Inflammatory macrophage (primary cell): ENCODE data around the gene AUTS2.

ENCODE experiments used
- DNase-seq, 2 donors: peaks; one replicate each; pipeline ENCODE4 v3.0.0-alpha.2; 2020 to 2022

Gene AUTS2

DNA sequence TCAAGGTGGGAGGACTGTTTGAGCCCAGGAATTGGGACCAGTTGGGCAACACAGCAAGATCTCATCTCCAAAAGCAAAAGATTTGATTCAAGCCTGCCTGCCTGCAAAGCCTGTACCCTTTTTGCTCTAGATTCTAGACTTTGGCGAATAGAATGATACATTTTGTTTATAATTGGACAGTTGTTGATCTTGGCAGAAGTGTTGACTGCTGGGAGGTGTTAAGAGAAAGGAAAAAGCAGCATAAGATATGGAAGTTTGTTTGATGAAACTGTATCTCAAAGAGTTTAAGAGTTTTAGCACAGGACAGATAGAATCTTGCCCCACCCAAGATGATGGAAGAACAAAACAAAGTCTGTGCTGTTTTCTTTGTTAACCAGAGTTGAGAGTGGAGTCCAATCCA lies 224.1 kb downstream of the AUTS2 start:
- no peak for DNase-seq

DNA sequence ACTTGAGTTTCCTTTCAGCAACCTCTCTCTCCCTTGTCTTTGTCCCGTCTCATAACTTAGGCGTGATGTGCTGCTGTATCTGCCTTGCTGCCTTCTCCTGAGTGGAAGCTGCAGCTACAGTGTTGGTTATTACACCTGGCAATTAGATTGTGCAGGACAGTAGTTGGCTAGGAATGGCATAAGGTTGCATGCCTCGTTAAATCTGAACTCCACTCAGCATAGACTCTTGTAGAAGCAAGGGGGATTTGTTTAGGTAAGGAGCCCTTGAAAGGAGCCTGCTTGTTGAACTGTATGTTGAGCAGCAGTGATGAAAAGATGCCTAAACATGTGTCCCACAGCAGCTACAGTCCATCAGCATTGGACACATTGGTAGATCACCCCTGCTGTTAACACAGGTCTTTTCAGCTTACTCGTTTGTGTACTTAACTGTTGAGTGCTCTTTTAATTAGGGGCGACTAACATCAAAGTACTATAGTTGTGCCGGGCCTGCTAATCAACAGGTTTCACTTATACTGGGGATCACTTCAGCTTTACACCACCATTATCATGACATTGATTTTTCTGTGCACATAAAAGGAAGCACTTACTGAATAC lies 225.0 kb downstream of the AUTS2 start:
- no peak for DNase-seq

DNA sequence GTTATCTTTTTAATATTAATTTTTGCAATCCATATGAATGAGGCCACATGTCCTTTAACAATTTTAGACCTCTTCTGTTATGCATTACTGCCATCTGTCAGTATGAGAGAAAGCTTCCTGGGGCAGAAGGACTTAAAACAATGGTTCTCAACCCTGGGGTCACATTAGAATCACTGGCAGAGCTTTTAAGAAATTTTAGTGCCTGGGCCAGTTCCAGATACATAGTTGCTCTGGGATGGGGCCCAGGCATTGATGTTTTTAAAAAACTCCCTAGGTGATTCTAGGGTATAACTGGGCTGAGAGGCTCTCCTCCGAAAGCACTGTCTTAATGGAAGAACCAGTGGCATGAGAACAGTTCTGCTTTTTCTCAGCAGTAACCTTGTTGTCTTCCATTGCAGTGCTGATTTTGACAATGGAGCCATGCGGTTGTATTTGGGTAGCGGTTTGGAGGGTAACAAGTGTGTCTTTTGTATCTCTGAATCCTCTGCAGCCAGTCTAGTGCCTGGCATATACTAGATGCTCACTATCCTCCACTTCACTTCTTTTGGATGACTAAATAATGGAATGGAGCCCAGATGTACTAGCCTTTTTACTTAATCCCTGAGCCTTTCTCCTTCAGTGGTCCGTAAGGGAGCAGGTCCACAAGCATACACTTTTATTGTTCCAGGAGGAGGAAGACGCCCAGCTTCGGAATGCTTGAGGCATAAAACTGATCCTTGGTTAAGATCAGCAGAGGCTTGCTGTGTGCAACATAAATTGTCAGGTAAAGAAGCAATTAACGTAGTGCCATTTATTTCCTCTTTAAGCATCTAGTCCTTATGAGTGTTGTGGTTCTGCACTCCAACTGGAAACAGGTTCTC lies 227.1 kb downstream of the AUTS2 start:
- no peak for DNase-seq

DNA sequence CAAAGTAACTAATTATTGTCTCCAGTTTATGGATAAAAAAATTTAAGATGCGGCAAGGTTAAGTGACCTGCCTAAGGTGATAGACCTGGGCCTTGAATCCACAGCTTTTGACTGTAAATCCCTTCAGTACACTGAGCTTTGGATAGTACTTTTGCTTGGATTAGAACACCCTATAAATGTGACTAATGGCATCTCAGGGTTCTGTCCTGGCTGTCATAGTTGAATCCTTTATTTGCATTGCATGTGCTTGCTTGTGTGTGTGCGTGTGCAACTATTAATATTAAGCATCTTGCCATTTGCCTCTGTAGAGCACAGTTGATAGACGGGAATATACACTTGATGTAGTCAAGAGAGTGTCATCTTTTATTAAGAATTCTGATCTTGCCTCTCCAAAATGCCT lies 228.0 kb downstream of the AUTS2 start:
- no peak for DNase-seq

DNA sequence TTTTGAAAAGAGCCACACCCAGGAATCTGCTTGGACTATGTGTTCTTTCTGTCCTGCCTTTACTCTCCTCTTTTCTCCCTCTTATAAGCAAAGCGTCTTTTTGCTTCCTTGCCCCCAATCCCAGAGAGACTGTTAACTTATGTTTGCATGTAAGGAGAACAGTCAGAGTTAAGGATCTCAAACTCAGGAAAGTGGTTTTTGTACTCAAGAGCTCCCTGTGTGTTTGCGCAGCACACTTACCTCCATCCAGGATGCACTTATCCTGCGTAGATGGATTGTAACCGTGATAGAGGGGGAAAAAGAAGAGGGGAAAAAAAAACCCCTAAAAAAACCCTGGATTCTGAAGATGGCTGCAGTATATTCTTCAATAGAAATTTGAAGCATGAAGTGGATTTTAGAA lies 228.9 kb downstream of the AUTS2 start:
- no peak for DNase-seq

DNA sequence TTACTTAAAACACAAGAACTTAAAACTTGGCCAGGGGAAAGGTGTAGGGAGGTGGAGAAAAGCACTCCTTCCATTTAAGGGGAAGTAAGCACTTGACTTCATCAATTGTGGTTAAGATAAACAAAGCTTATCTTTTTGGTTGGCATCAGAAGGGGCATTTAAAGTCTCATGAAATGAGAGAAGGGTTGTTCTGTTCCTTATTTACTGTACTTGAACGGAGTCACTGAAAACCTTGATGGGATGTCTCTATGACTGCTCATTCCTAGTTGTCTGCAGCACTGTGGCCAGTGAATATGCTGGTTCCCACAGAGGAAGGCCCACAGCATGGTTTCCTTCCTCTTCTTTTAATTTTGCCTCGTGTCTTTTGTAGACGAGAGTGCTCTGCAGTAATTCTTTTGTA lies 229.3 kb downstream of the AUTS2 start:
- peak; percentile 39 to 42 for DNase-seq

DNA sequence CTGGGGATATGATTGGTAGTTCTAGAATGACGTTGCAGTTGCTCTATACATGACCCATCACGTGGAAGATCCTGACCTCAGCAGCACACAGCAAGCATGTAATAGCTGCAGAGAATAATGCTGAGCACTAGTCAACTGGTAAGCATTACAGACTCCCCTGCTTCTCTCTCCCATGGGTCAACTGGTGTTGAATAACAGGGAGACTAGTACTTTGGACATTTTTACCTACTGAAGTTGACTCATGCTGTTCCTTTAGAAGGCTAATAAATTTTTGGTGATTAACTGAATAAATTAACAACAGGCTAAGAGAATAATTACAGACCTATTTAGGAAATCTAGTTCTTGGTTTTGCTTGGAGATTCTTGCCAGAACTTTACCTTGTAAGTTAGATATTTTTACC lies 234.1 kb downstream of the AUTS2 start:
- no peak for DNase-seq

DNA sequence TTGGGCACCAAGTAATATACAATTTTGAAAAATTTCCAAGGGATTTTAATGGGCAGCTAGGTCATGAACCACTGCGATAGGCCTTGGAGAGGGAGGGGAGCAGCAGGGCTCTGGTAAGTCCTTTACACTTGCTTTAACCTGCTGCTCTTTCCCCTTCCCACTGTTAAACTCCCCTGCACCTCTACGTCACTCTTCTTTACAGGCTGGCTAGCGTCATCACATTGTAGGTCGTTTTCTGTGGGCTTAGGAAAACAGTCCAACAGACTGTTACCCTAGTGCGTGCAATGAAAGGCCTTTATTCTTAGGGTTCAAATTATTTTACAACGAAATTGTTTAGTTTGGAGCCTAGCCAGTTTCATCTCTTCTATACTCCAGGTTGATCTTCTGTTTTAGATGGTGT lies 235.7 kb downstream of the AUTS2 start:
- DNase-seq, result no peak

DNA sequence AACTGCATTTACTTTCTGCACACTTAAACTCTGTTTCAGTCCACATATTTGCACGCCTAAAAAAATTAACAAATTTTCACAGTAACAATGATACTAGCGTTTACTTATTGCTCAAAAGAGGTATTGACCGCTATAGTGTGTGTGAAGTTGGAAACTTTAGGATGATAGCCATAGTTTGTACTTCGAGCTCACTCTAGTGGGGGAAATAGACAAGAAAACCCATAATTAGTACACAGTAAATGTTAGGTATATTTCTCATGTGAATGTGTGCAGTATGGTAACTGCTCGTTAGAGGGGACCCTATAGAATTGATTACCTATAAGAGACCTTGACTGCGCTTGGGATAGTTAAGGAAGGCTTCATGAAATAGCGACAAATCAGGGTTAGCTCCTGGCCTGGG lies 238.4 kb downstream of the AUTS2 start:
- no peak for DNase-seq

DNA sequence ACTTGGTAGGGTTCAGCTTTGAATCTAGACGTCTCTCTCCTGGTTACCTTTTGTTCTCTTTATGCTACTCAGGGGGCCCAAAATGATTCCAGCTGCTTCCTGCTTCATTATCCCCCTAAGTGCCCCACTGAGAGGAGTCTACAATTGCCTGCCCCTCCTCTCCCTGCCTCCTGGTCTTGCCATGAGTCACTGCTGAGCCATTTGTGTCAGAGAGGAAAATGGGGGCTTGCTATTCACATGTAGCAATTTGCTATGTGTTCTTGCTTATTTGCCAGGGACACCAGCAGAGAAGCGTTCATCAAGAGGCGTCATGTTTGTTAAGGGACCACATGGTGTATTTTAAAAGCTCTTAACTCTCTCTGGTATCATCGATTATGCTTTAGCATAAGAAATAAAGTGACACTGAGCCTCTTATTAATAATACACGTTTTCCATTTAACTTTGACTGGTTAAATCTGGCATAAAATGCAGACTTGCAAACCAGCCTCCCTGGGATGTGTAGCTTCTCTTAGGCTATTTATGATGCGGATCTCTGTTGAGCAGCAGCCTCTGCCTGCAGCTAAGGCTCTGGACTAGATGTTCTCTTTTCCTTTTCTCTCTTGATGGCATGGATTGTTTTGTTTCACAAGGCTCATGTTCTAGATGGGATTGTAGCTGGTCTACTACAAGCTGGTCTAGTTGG lies 239.3 kb downstream of the AUTS2 start:
- no peak for DNase-seq

DNA sequence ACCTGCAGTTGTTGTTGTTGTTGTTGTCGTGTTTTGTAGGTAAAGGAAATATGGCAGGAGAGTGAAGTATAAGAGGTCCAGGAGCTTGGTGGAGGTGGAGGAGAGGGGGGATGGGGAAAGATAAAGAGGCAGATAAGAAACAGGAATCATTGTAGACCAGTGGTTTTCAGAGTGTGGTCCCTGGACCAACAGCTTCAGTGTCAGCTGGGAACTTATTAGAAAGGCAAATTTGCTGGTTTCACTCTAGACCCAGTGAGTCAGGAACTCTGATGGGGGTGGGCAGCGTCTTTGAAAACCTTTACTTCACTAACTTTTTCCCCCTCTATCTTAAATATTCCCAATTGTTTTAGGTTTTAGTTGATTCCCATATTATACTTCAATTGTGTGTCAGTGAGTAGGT lies 241.5 kb downstream of the AUTS2 start:
- no peak for DNase-seq

DNA sequence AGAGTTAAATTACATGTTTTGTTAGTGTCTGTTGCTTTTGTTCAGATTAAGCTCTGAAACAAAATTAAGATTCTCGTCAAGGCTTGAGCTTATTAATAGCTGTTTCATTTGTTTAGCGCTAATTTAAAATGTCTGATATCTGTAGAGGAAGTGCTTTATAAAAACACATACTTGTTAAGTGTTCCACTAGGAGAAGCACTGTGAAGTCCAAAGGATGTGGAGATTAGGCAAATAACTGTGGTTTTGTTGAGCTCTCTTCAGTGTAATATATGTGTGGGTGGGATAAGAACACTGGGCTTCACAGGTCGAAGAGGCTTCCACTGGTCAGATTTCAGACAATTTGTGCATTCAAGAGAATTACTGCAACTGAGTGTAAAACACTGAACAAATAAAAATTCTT lies 242.0 kb downstream of the AUTS2 start:
- no peak for DNase-seq

DNA sequence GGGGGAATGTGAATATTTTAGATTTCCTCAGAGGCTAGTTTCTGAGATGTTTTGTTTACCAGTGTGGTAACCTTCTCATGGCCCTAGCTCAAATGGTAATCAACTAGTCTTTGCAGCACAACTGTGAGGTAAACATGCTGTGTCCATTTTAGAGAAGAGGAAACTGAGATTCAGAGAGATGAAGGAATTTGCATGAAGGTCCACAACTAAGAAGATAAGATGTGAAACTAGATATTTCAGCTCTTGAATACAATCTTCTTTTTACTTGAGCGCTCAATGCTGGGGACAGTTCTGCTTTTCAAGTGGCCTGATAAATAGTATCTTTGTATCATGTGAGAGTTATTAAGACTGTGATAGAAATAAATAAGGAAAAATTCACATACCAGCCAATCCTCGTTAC lies 245.4 kb downstream of the AUTS2 start:
- no peak for DNase-seq

DNA sequence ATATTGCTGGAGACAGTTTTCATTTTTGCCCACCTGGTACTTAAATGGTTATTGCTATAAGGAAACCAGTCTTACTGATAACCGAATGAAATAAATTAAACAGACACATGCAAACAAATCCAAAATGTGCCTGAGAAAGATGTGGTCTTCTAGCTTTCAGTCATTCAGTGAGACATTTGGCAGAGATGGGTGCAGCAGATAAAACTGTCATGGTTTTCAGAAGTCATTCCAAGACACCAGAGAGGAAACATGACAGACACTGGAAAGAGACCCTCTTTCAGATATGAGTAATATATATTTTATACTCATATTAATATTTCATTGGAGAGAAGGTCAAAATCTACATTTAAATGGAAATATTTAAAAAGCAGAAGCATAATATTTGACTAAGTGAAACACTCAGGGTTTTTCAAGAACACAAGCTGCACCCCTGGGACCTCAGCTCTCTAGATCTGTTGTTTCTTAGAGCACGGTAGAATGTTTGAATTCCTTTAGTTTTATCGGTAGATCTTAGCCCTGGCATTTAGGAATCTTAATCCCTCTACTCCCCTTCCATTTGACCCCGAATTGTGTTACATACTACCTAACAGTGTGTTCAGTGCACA lies 246.1 kb downstream of the AUTS2 start:
- no peak for DNase-seq

DNA sequence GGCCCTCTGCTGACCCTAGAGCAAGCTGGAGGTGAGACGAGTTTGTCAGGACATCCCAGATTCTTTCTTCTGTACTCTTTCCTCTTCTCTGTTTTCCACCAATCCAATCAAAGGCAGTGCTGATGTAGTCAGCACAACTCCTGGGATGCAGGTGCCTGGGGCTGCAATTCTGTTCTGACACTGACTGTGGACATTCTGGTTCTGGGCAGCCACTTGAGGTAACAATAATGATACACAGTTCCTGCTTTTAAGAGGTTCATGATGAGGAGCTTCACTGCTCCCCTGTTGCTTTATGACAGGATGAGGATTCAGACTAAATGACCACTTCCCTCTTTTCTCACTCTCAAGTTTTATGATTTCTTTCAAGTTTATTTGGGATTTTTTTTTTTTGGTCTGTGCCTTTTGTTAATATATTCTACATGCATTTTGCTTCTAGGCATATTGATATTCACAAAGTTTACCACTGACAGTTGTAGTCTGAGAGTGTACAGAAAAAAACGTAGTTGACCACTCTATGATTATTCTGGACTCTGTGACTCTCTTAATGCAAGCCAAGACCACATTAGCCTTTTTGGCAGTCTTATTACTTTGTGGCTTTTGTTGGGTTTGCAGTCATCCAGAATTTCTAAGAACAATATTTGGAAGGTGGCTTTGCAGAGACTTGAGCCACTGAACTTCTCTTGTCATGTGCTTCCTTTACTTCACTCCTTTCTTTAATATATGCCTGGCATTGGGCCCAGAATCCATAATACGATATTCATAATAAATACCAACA lies 247.6 kb downstream of the AUTS2 start:
- DNase-seq, result no peak

DNA sequence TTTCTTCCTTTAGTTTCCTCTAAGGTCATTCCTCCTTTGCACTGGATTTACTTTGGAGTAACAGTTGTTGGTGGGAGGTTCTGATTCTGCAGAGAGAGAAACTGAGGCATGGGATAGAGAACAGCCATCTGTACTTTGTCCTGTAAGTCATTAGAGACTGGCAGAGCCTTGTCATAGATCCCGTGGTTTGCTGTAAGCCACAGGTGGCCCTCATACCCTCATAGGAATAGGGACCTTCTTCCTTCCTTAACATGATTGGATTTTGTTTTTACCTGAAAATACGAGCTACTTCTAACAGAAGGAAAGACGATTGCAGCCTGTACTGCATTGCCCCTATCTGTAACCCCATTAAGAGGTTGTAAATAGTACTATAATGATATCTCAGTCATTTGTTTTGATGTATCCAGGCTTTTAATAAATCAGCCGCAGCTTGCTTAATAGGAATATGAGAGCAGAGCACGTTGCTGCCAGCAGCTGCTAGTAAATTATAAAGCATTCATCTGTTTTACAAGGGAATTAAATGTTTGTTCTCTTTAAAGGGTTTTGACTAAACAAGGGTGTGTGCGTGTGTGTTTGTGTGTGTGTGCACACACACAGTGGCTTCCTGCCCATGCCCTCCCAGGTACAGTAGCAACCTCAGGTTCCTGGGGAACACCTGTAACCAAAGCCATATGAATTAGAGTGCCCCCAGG lies 249.8 kb downstream of the AUTS2 start:
- DNase-seq, result no peak

DNA sequence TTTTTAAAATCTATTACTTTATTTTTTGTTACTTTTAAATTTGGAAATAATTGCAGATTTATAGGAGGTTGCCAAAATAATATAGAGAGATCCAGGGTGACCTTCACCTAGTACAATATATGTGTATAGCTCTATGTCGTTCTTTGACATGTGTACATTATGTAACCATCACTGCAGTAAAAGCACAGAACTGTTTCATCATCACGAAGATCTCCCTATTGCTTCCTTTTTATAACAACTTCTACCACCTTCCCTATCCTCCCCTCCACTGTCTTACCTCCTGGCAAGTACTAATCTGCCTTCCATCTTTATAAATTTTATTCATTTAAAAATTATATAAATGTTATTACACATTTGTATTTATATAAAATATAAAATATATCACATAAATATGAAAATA lies 251.0 kb downstream of the AUTS2 start:
- peak; percentile 16 to 20 for DNase-seq

DNA sequence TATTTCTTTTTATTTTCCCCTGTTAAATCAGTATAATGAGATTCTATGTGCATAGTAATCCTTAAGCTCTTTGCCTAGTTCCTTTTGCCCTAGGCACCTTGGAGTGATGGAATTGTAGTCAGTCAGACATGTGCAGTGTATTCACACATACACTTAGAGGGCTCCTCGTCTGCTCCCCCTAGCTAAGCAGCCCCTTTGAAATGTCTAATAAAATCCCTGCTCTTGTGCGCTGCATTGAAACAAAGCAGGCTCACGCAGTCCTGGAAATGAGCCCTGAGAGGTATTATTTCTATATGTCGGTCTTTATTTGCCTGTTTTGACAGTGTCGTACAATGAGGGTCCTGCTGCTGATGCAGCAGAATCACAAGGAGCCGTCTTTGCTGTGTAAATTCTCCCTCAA lies 258.7 kb downstream of the AUTS2 start:
- no peak for DNase-seq

DNA sequence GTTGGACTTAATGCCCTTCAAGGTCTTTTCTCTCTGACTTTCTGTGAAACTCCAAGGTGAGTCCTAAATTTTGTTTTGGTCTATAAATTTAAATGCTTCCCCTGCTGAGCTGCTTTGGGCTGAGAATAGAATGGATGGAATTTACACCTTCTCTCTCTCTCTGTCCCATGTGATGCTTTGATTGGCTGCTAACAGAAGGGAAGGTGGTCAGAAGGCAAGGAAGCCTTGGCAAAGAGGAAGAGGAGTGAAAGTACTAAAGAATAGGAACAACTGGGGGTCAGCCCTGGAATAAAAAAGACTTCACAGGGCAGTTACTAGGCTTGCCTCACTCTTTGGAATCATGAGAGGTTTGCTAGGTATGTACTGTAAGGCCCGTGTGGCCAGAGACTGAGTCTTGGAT lies 260.2 kb downstream of the AUTS2 start:
- DNase-seq, result no peak

DNA sequence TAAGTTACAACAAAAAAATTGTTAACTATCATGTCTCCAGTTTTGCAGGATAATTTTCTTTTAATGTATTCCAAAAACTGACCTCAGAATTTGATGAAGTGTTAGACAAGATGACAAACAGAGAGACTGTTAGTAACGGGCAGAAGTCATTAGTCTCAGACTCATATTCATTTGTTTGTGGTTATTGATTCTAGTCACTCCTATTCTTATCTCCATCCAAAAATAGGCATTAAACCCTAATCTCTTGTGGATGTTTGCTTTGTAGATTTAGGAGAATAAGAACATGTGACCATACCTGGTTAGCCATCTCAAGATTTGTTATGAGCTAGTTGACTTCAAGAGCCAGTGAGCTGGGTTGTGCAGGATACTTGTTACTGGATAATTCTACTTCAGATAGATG lies 261.1 kb downstream of the AUTS2 start:
- DNase-seq, result no peak

DNA sequence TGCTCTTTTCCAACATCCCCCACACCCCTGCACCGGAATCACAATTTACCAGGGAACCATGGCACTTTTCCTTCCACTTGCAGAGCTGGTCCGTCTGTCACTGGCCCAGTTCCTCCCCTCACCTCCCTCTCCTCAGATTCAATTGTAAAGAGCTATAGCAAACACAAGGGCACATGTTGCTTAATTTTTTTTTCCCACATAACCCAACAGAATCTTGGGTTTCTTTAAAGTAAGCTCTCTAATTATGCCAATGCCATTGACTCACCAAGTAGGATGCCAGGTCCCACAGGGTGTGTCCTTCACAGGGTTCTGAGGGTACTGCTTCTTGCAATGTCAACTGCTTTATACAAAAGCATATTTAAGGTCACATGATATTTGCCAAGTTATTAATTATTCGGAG lies 262.2 kb downstream of the AUTS2 start:
- DNase-seq, result no peak

DNA sequence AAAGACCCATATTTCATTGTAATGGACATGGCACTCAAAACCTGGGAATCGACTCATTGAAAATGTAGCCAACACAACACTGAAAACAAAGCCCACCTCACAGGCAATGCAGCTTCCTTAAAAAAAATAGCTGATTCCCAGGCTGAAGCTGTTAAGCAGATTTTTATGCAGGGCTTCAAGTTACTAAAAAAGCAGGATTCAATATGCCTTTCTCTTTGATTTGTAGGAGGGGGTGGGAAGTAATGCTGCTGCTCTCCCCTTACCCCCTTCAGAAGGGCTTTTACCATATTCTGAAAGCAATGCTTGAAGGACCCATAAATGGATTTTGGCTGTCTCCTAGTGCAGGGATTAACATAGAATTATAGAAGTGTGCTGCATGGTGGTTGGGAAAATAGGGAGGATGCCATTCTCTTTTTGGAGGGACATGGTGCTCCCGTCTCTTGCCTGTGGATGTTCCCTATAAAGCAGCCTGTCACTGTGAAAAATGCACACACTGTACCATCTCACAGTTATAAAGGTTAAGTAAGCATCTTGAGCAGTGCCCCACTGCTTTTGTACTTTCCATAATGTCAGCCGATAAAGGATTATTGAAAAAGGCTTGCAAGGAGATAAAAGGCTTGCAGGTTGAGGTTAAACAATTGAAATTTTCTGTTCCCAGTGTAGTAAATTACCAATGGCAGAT lies 262.8 kb downstream of the AUTS2 start:
- DNase-seq, result no peak
